Endothelial cell of umbilical vein (primary cell): ENCODE data around the gene PRPF40A. TPM values are rescaled to one million over a fixed set of nuclear protein-coding genes. Genes with fewer than 3 reads are reported as not detected.

Experiments used
- BruUV-seq: library from RNA; stranded (reverse); fragments of 400-500 nt; replicated peaks from 2 replicates; lab custom pipeline; 2021; lab: Mats Ljungman, UMichigan
- CTCF ChIA-PET: fragments of 300-600, 350-600 bp; sonication (Branson Sonifier 250); formaldehyde crosslinking; loops from one replicate; lab custom pipeline; 2021; ENCODE audit warnings: antibody characterized with exemption, inconsistent platforms; lab: Charles Lee
- POLR2A ChIA-PET: fragments of 300-600, 350-600 bp; sonication (Branson Sonifier 250); formaldehyde crosslinking; loops from one replicate; lab custom pipeline; 2021; ENCODE audit warnings: antibody characterized with exemption, inconsistent platforms; lab: Charles Lee
- DNase-seq: peaks from one replicate; pipeline ENCODE4 v3.0.0-alpha.2; 2011; ENCODE audit warnings: low read depth, low spot score
- FAIRE-seq: peaks from 2 replicates; lab custom pipeline; 2011; peaks lifted over from hg19 to GRCh38; lab: Jason Lieb, UNC
- H2AFZ ChIP-seq: 2 replicates; pipeline ENCODE4 v1.6.0; 2012; ENCODE audit warnings: low read depth, low read length, control low read depth, inconsistent platforms
- H3K27ac ChIP-seq: 2 replicates; pipeline ENCODE4 v1.5.1; 2011; ENCODE audit warnings: low read depth, mild to moderate bottlenecking, control low read depth, low read length, moderate library complexity; ENCODE audit not compliant: insufficient read depth
- H3K27me3 ChIP-seq, 2 experiments: 2 replicates each; pipeline versions ENCODE4 v1.6.0 to v1.6.1; 2011; ENCODE audit warnings: low read length in 2 of 2, mixed read lengths in 1 of 2; ENCODE audit not compliant: control insufficient read depth in 2 of 2, insufficient read depth in 2 of 2
- H3K36me3 ChIP-seq, 2 experiments: 2 replicates in 1 of 2; 3 replicates in 1 of 2; pipeline ENCODE4 v1.5.1; 2011; ENCODE audit warnings: low read length in 2 of 2, mild to moderate bottlenecking in 1 of 2, moderate library complexity in 1 of 2; ENCODE audit not compliant: control insufficient read depth in 2 of 2, insufficient read depth in 2 of 2; ENCODE audit errors: extremely low read depth in 1 of 2
- H3K4me1 ChIP-seq: 3 replicates; pipeline ENCODE4 v1.5.1; 2011; ENCODE audit warnings: mild to moderate bottlenecking, low read length; ENCODE audit not compliant: control insufficient read depth, insufficient read depth; ENCODE audit errors: extremely low read depth
- H3K4me2 ChIP-seq: 2 replicates; pipeline ENCODE4 v1.6.1; 2011; ENCODE audit warnings: low read length, control low read depth, mixed read lengths; ENCODE audit not compliant: insufficient read depth
- H3K4me3 ChIP-seq, 3 experiments: fragments of 200-600 bp in 1 of 3; sonication (generic), shearing (Covaris generic) in 1 of 3; replicated peaks in 1 of 3; 2 replicates each; pipeline ENCODE4 v1.5.1; 2011 to 2016; ENCODE audit warnings: control low read depth in 3 of 3, low read length in 3 of 3, mild to moderate bottlenecking in 2 of 3, inconsistent platforms in 1 of 3, low read depth in 1 of 3, moderate library complexity in 1 of 3; ENCODE audit not compliant: insufficient read depth in 1 of 3
- H3K79me2 ChIP-seq: 2 replicates; pipeline ENCODE4 v1.6.0; 2012; ENCODE audit warnings: low read length, inconsistent platforms; ENCODE audit not compliant: control insufficient read depth, insufficient read depth
- H3K9ac ChIP-seq: replicated peaks from 2 replicates; pipeline ENCODE3; 2011; ENCODE audit warnings: low read length, control low read depth; ENCODE audit not compliant: insufficient read depth; ENCODE audit errors: extremely low read depth
- H3K9me1 ChIP-seq: replicated peaks from 3 replicates; pipeline ENCODE4 v1.6.0; 2011; ENCODE audit warnings: mild to moderate bottlenecking, low read length; ENCODE audit not compliant: control insufficient read depth, insufficient read depth; ENCODE audit errors: extremely low read depth
- H3K9me3 ChIP-seq: replicated peaks from 2 replicates; pipeline ENCODE4 v1.5.1; 2012; ENCODE audit warnings: low read length, inconsistent platforms; ENCODE audit not compliant: control insufficient read depth, insufficient read depth
- H4K20me1 ChIP-seq: replicated peaks from 2 replicates; pipeline ENCODE3; 2011; ENCODE audit warnings: mild to moderate bottlenecking, low read length; ENCODE audit not compliant: control insufficient read depth, insufficient read depth; ENCODE audit errors: extremely low read depth
- EZH2 ChIP-seq: IDR thresholded peaks from 2 replicates; pipeline ENCODE4 v1.6.1; 2012; ENCODE audit warnings: borderline replicate concordance, low read depth, mild to moderate bottlenecking, moderate library complexity, low read length, inconsistent platforms; ENCODE audit not compliant: severe bottlenecking
- FOS ChIP-seq: IDR thresholded peaks from 2 replicates; pipeline ENCODE4 v1.6.1; 2011; ENCODE audit warnings: mild to moderate bottlenecking, low read length, moderate library complexity, borderline replicate concordance; ENCODE audit not compliant: insufficient read depth
- GATA2 ChIP-seq: IDR thresholded peaks from 2 replicates; pipeline ENCODE4 v1.7.0; 2011; ENCODE audit warnings: low read depth, mild to moderate bottlenecking, moderate library complexity, mixed read lengths, low read length; ENCODE audit not compliant: insufficient read length, insufficient read depth
- JUN ChIP-seq: IDR thresholded peaks from 2 replicates; pipeline ENCODE4 v1.6.1; 2011; ENCODE audit warnings: borderline replicate concordance, low read depth; ENCODE audit not compliant: insufficient read length, insufficient read depth
- MYC ChIP-seq: IDR thresholded peaks from one replicate; pipeline ENCODE4 v1.6.1; 2011; ENCODE audit warnings: mild to moderate bottlenecking, low read depth, low read length
- POLR2A ChIP-seq: IDR thresholded peaks from 2 replicates; pipeline ENCODE4 v1.6.1; 2012; ENCODE audit warnings: low read depth, mild to moderate bottlenecking, control low read depth, low read length
- POLR2AphosphoS5 ChIP-seq: IDR thresholded peaks from 2 replicates; pipeline ENCODE4 v1.6.1; 2012; ENCODE audit warnings: low read depth, mild to moderate bottlenecking, control low read depth, low read length, moderate library complexity; ENCODE audit not compliant: insufficient read depth
- dilution Hi-C: fragments of 300-500 bp; cut with MboI; formaldehyde crosslinking; loops from one replicate; pipeline ENCODE4 v1.15.0; 2019; ENCODE audit warnings: low sequenced_read_pairs; ENCODE audit not compliant: extremely low pct_ligation_motif_present
- intact Hi-C: fragments of 100-400 bp; cut with micrococcal nuclease; formaldehyde crosslinking; loops from one replicate; pipeline ENCODE4 v1.10.0; 2022
- polyA plus RNA-seq, 4 experiments: library from polyadenylated mRNA; depleted of rRNA in 3 of 4; stranded (reverse) in 3 of 4; unstranded in 1 of 4; fragments of >200 nt; gene quantifications; 2 replicates each; pipeline versions ENCODE4 v1.2.1 to v1.2.3, GENCODE V29; 2011 to 2012; ENCODE audit warnings: missing spikeins in 1 of 4
- total RNA-seq: library from RNA; stranded (reverse); gene quantifications from 2 replicates; pipeline ENCODE4 v1.2.3, GENCODE V29; 2021
- TF ChIP-seq, protein P1 (sequence below), 2 donors: IDR thresholded peaks; 1 replicate in 1 of 2; 2 replicates in 1 of 2; pipeline ENCODE4 v1.5.1; 2011; ENCODE audit warnings: low read length in 2 of 2, mild to moderate bottlenecking in 2 of 2, moderate library complexity in 2 of 2, control low read depth in 1 of 2, inconsistent platforms in 1 of 2, low read depth in 1 of 2; ENCODE audit not compliant: insufficient read depth in 1 of 2; ENCODE audit errors: extremely low read depth in 1 of 2
- TF ChIP-seq, protein P2 (sequence below): IDR thresholded peaks from 2 replicates; pipeline ENCODE4 v1.6.1; 2011; ENCODE audit not compliant: insufficient read depth, insufficient read length

The PRPF40A gene
- total and polyA plus RNA-seq, 2 donors (not counting 3 experiments of a cell fraction or from before 2014, with no cell fraction given), result 58.2 to 123 TPM

DNA sequence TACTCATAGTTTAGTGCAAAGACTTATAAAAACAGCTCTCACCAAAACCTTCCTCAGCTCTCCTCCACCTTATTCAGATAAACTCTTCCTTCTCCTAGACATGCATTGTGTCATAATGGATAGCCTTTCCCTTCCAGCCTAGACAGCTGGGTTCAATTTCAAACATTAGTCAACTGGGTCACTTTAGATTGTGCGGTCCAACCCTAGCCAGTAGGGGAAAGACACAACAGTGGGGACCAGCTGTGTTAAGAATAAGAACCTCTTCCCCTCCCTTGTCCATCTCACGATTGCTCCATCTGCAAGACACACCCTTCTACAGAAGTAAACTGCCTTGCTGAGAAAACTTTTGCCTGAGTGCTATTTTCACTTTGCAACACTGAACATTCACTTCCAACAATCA, 8.5 kb downstream of the PRPF40A start:
- H2AFZ ChIP-seq, result no peak overlapping the region
- H3K4me2 ChIP-seq, result no peak overlapping the region
- no TSS peak for BruUV-seq
- H3K4me3 ChIP-seq, result no peak overlapping the region
- no peak overlapping the region for H3K27ac ChIP-seq
- H3K9ac ChIP-seq, result no peak overlapping the region
- H3K4me1 ChIP-seq, result no peaks in the 10 kb centered on the region
- H3K9me1 ChIP-seq, result peaks cover 2% of the 10 kb centered on the region
- CTCF ChIA-PET, result no interaction called here
- peaks cover 99% of the 10 kb centered on the region for H3K79me2 ChIP-seq
- POLR2A ChIA-PET, result no interaction called here
- no peak for DNase-seq
- no peaks in the 10 kb centered on the region for H3K27me3 ChIP-seq
- TF ChIP-seq, protein P1, sequence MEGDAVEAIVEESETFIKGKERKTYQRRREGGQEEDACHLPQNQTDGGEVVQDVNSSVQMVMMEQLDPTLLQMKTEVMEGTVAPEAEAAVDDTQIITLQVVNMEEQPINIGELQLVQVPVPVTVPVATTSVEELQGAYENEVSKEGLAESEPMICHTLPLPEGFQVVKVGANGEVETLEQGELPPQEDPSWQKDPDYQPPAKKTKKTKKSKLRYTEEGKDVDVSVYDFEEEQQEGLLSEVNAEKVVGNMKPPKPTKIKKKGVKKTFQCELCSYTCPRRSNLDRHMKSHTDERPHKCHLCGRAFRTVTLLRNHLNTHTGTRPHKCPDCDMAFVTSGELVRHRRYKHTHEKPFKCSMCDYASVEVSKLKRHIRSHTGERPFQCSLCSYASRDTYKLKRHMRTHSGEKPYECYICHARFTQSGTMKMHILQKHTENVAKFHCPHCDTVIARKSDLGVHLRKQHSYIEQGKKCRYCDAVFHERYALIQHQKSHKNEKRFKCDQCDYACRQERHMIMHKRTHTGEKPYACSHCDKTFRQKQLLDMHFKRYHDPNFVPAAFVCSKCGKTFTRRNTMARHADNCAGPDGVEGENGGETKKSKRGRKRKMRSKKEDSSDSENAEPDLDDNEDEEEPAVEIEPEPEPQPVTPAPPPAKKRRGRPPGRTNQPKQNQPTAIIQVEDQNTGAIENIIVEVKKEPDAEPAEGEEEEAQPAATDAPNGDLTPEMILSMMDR (IDR thresholded peaks at IDR 0.05; ENCODE audit: extremely low read depth in 1 of 2, insufficient read depth in 1 of 2, low read depth in 1 of 2, low read length in 2 of 2), result no peak
- TF ChIP-seq JUN (no peak), POLR2A (no peak), MYC (no peak), EZH2 (no peak), POLR2AphosphoS5 (no peak), FOS (no peak), GATA2 (no peak)
- TF ChIP-seq, protein P2, sequence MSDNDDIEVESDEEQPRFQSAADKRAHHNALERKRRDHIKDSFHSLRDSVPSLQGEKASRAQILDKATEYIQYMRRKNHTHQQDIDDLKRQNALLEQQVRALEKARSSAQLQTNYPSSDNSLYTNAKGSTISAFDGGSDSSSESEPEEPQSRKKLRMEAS, result no peak
- dilution Hi-C loops (no loop called here), intact Hi-C loops (no loop called here)
- peaks cover 9% of the 10 kb centered on the region for H4K20me1 ChIP-seq
- H3K36me3 ChIP-seq, result peaks cover 0 to 5% of the 10 kb centered on the region in 2 experiments
- FAIRE-seq, result no peak
- no peaks in the 10 kb centered on the region for H3K9me3 ChIP-seq
